ENCODE results near the gene NFYC.

Gene NFYC

GRCh38 chr1:40739455-40740008 lies 48.0 kb downstream of the NFYC start:
- no peak for DNase-seq (ENCODE audit: low read depth in 2 of 2)

DNA sequence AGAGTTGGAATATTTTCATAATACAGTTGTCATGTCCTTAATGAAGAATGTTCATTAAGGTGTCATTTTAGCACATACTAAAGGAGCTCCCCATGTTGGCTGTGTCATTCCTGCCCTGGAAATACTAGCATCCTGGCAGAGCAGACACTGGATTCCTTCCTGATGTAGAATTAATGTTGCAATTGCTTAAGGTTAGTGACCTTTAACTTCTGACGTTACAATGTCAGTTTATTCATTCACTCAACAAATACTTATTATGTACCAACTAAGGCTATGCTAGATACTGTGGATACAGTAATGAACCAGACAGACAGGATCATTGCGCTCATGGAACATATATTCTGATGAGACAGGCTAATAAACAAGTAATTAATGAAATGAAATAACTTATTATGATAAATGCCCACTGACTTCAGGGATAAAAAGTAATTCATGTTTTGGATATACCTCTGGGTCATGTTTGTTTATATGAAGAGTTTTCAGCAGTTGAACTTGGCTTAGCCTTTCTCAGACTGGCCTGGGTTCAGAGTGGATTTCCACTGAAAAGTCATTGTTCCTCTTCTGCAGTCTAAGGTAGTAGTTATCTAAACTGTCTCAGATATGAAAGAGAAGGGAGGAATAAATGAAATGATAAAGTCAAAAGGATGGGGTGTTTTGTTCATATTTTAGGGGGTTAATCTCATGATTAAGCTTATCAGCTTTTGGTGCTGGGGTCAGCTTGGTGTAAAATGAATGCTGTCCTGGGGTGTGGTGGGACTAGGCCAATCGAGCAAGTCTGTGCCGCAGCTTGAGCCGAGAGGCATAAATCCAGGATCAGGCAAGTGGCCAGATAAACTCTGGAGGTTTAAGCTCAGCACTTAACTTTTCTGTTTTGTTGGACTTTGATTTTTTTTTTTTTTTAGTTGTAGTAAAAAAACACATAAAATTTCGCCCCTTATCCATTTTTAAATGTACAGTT lies 48.8 kb downstream of the NFYC start:
- no peak for DNase-seq (ENCODE audit: low read depth in 2 of 2)

DNA sequence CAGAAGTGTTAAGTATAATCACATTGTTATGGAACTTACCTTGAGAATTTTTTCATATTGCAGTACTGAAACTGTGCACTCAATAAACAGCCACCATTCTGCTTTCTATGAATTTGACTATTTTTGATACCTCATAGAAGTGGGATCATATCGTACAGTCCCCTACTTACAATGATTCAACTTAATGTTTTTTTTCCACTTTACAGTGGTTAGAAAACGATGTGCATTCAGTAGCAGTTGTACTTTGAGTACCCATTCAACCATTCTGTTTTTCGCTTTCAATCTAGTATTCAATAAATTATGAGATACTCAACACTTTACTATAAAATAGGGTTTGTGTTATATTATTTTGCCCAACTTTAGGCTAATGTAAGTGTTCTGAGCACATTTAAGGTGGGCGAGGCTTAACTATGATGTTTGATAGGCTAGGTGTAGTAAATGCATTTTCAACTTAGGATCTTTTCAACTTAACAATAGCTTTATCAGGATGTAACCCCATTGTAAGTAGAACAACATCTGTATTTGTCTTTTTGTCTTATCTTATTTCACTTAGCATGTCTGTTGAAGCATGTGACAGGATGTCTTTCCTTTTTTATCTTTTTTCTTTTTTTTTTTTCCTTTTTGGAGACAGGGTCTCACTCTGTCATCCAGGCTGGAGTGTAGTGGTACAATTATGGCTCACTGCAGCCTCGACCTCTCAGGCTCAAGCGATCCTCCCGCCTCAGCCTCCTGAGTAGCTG lies 49.7 kb downstream of the NFYC start:
- no peak for DNase-seq (ENCODE audit: low read depth in 2 of 2)

DNA sequence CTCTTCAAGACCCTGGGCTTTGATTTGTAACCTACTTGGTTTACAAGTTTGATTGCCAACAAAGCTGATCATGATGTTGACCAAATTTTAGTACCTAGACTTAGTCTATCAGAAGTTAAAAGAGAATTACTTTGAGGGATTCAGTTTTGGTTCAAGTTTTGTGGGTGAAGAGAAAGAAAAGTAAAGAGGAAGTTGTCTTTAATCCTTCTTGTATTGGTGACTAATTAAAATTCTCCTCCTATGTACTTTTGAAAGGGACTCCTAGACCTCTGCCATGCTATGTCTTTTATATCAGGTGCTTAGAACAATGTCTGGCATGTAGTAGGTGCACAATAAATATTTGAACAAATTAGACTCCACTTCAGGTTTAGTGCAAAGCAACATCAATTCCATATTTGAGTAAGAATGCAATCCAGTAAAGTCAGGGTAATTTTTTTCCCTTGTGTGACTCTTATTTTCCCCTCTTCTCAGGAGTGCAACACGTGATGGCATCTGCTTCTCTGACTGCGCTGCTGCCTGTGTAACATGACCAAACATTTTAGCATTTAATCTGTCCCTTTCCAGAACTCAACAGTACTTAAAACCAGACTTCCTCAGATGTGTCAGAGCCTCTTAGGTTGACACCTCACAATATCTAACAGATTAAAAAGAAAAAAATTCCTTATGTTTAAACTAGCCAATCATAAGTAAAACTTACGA lies 51.0 kb downstream of the NFYC start:
- DNase-seq (ENCODE audit: low read depth in 2 of 2) = no peak

GRCh38 chr1:40743452-40743851 lies 51.9 kb downstream of the NFYC start:
- DNase-seq (ENCODE audit: low read depth in 2 of 2) = no peak

- DNase-seq (ENCODE audit: low read depth in 2 of 2) = no peak
Measured at GRCh38 chr1:40743860-40744259, 52.4 kb downstream of the NFYC start.

- no peak for DNase-seq (ENCODE audit: low read depth in 2 of 2)
Measured at GRCh38 chr1:40745176-40745575, 53.7 kb downstream of the NFYC start.

DNA sequence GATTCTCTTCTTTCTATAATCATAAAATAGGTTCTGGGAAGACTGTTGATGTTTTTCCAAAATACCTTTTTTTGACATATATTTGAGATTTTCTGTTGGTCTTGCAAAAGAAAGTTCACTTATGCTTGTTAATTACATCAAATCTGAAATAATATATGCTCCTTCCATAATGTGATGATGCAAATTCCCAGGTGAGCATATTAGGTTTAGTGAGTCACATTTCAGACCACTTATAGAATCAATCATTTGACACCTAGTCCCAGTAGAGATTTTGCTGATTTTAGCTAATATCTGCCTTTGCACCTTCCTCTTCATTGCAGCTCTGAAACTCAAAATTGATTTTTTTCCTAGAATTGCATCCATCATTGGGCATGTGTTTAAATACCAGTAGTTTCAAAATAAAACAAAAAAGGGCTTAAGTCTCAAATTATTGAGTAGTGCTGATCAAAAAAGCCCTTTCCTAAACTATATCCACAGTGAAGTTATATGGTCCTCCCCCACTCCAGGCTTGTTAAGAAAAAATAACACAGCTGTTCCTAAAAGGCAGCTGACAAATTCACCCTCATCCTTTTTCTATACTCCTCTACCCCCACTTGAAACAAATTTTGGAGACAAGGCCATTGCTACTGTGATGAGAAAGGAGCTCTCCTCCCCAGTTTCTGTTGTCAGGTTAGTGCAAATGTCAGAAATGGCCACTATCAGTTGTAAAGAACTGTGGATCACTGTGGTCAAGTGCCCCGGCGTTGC lies 55.0 kb downstream of the NFYC start:
- no peak for DNase-seq (ENCODE audit: low read depth in 2 of 2)

DNA sequence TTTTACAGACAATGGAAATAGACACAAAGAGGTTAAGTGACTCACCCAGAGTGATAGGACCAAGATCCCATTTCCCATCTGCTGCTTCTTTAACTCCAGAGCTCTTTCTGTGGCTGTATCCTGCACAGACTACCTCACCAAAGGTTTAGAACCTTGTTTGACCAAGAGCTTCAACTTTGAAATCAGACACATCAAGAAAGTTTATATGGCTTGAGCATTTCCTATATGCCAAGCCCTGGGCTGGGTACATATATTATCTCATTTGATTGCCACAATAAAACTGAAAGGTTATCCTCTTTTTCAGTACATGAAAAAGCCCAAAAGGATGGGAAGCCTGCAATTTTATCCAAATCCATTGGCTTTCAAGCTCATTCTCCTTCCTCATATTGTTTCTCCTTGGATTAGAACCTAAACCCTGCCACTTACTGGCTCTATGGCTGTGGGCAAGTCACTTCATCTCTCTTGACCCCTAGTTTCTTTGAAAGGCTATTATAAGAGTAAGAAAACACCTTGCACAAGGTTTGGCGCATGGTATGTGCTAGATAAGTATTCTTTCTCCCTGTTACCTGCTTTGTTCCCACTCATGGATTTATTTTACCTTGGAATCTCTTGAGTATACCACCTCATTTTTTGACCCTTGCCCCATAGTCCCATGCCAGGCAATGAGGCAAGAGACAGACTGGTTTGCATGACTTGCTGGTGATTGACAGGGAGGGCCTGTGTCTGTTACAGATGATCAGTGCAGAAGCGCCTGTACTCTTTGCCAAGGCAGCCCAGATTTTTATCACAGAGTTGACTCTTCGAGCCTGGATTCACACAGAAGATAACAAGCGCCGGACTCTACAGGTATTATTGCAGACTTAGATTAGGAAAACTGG lies 57.6 kb downstream of the NFYC start:
- no peak for DNase-seq (ENCODE audit: low read depth in 2 of 2)

- no peak for DNase-seq (ENCODE audit: low read depth in 2 of 2)
Measured at GRCh38 chr1:40749817-40750216, 58.3 kb downstream of the NFYC start.

DNA sequence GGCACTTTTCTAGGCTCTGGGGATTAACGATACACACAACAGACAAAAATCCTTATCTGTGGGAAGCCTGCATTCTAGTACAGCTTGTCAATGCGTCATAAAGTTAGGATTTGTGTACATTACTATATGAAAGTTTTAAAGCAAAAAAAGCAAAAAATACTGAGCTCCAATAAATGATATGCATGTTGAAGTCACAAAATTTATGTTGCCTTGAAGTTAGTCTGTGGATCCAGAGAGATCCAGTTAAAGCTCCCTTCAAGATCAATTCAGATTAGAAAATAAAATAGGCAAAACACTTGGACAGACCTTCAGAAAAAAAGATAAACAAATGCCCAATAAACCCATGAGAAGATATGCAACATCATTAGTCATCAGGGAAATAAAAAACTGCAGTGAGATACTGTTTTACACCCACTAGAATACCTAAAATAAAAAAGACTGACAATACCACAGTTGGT lies 59.0 kb downstream of the NFYC start:
- DNase-seq (ENCODE audit: low read depth in 2 of 2) = no peak

- no peak for DNase-seq (ENCODE audit: low read depth in 2 of 2)
Measured at GRCh38 chr1:40751802-40752201, 60.3 kb downstream of the NFYC start.

DNA sequence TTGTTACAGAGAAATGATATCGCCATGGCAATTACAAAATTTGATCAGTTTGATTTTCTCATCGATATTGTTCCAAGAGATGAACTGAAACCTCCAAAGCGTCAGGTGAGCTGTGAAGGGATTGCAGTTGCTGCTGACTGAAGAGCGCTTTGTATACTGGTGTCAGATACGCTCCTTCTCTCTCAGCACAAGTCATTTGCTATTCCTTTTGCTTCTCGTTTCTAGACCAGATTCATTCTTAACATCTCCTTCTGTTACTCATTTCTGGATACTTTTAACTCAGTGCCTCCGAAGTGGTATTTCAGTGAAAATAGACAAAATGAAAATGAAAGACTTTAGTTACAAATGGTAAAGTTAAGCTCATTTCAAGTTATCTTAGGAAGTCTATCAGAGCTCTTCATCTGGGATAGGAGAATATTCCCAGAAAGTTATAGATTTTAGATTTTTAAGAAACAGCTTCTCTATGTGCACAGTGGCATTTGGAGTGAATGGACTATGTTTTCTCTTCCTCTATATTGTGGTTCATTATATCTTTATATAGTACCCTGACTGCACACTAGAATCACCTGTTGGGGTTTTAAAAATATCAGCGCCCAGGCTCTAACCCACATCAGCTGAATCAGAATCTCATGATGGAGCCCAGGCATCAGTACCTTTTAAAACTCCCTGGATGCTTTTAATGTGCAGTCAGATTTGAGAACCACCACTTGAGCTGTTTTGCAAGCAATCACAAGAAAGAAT lies 61.8 kb downstream of the NFYC start:
- DNase-seq (ENCODE audit: low read depth in 2 of 2) = no peak

DNA sequence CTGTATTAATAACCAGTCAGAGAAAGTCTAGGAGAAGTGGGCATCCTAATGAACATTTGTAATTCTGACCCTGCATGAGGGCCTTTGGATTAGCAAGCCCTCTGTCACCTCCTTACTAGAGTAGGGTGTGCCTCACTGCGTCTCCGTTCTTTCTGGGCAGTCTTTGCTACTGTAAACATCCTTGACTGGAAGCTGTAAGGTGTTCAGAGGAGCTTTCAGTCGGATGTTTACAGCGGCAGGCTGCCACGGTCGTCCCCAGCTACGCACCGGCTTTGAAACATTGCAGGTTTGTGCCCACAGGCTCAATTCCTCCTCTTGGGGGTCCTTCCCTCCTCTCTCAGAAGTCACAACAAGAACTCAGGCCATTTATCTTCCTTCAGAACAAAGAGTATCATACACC lies 62.7 kb downstream of the NFYC start:
- no peak for DNase-seq (ENCODE audit: low read depth in 2 of 2)

- no peak for DNase-seq (ENCODE audit: low read depth in 2 of 2)
Measured at GRCh38 chr1:40755067-40755466, 63.6 kb downstream of the NFYC start.

- no peak for DNase-seq (ENCODE audit: low read depth in 2 of 2)
Measured at GRCh38 chr1:40756523-40756922, 65.0 kb downstream of the NFYC start.

DNA sequence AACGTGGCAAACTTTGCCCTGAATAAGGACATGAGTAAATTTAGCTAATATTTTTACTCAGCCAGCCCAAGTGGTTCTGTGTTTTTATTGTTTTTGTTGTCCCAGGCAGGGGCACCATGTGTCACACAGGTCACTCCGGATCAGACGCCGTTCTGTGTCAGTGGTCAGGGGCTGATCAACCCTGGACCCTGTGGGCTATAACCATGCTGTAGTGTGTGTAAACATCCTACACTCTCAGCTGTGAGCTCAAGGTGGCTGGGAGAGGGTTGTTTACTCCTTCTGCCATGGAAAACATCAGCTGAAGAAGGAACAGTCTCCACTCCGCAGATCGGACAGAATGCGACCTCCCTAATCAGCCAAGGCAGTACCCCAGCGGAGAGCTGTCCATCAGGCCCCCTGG lies 65.6 kb downstream of the NFYC start:
- DNase-seq (ENCODE audit: low read depth in 2 of 2) = no peak

DNA sequence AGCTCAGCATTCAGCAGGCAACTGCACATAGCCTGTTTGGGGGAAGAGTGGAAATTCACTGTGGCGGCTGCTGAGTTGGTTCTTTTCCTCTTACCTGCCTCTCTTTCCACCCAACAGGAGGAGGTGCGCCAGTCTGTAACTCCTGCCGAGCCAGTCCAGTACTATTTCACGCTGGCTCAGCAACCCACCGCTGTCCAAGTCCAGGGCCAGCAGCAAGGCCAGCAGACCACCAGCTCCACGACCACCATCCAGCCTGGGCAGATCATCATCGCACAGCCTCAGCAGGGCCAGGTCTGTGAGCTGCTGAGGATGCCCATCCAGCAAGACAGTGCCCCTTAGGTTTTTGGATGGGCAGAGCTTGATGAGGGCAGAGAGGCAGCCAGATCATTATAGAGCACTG lies 66.5 kb downstream of the NFYC start:
- DNase-seq (ENCODE audit: low read depth in 2 of 2) = no peak

DNA sequence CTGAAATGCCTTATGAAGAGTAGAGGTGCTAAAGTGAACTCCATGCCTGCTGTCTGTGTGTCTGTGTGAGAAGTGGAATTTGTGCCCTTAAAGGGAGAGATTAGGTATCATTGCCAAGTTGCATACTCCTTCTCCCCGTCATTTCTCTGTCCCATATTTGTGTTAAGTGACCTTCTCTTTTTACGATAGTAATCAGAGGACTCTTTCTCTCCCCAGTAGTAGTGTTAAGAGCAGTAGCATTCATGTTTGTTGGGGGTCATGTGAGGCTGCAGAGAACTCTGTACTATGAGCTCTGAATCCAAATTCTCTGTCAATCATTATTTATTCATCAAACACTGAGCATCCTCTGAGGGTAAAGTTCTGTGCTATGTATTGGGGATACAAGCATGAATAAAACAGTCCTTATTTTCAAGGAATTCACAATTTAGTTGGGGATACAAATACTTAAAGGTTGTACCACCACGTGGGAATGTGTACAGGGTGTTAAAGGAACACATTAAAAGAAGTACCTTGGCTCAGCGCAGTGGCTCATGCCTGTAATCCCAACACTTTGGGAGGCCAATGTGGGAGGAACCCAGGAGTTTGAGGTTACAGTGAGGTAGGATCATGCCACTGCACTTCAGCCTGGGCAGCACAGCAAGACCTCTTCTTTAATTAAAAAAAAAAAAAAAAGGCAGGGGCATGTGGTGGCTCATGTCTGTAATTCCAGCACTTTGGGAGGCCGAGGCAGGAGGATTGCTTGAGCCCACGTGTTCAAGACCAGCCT lies 67.3 kb downstream of the NFYC start:
- DNase-seq (ENCODE audit: low read depth in 2 of 2) = no peak

Measured in stimulated activated CD4-positive, alpha-beta T cell treated with anti-CD3 and anti-CD28 coated beads, Interleukin-4, amount 100 ng/mL, for 48 hours (primary cell).